Activated T-helper 1 cell treated with Interleukin-2 at 50 U/mL for 16 hours (primary cell): ENCODE results near the gene LHFPL4.
"Not testable (repeated sequence)": the region's sequence is repeated elsewhere in the genome, so short reads cannot be mapped to it uniquely, and the experiment has no call there.

Experiments
- DNase-seq: peaks from one replicate; pipeline ENCODE4 v3.0.0-alpha.2; 2020; ENCODE audit warnings: low read depth

LHFPL4 gene

GRCh38 chr3:9536212-9536611 is 17.4 kb downstream of the LHFPL4 start:
- no peak for DNase-seq

GRCh38 chr3:9534429-9534828 is 19.2 kb downstream of the LHFPL4 start:
- no peak for DNase-seq

- DNase-seq = no peak
Measured at GRCh38 chr3:9525078-9525477, 28.5 kb downstream of the LHFPL4 start.

GRCh38 chr3:9514956-9515355 is 38.7 kb downstream of the LHFPL4 start:
- no peak for DNase-seq

GRCh38 chr3:9514306-9514705 is 39.3 kb downstream of the LHFPL4 start:
- no peak for DNase-seq

- no peak for DNase-seq
Measured at GRCh38 chr3:9512456-9513045, 41.1 kb downstream of the LHFPL4 start.

- DNase-seq = no peak
Measured at GRCh38 chr3:9508781-9509180, 44.8 kb downstream of the LHFPL4 start.

GRCh38 chr3:9507586-9508578 is 45.7 kb downstream of the LHFPL4 start:
- DNase-seq = no peak

- peak; percentile 42 for DNase-seq
Measured at GRCh38 chr3:9503283-9503682, 50.3 kb downstream of the LHFPL4 start.

GRCh38 chr3:9501226-9501625 is 52.4 kb downstream of the LHFPL4 start:
- DNase-seq = no peak

- DNase-seq = peak; percentile 26
Measured at GRCh38 chr3:9500108-9501050, 53.2 kb downstream of the LHFPL4 start.

- DNase-seq = no peak
Measured at GRCh38 chr3:9499455-9500107, 54.0 kb downstream of the LHFPL4 start.

- no peak for DNase-seq
Measured at GRCh38 chr3:9498781-9499180, 54.8 kb downstream of the LHFPL4 start.

- no peak for DNase-seq
Measured at GRCh38 chr3:9497821-9498565, 55.6 kb downstream of the LHFPL4 start.

- no peak for DNase-seq
Measured at GRCh38 chr3:9496893-9497292, 56.7 kb downstream of the LHFPL4 start.

GRCh38 chr3:9494036-9494435 is 59.6 kb downstream of the LHFPL4 start:
- DNase-seq = not testable (repeated sequence)

- DNase-seq = no peak
Measured at GRCh38 chr3:9491506-9491905, 62.1 kb downstream of the LHFPL4 start.

GRCh38 chr3:9485248-9485647 is 68.4 kb downstream of the LHFPL4 start:
- DNase-seq = no peak

- DNase-seq = no peak
Measured at GRCh38 chr3:9480265-9480664, 73.4 kb downstream of the LHFPL4 start.

GRCh38 chr3:9476935-9477334 is 76.7 kb downstream of the LHFPL4 start:
- DNase-seq = no peak

GRCh38 chr3:9474482-9474881 is 79.1 kb downstream of the LHFPL4 start:
- DNase-seq = no peak
